Small intestine (tissue), 7 donors: Measurements from ENCODE around the gene CDKL2. TPM values are rescaled to one million over a fixed set of nuclear protein-coding genes. Genes with fewer than 3 reads are reported as not detected.

Experiments used
- DNase-seq, 2 donors: peaks; one replicate each; pipeline versions ENCODE4 v3.0.0 to v3.0.0-alpha.2; 2013
- FAIRE-seq: peaks from 2 replicates; lab custom pipeline; 2012; peaks lifted over from hg19 to GRCh38; lab: Jason Lieb, UNC
- H3K27ac ChIP-seq, 3 donors: one replicate each; pipeline ENCODE4 v1.5.1; 2013; ENCODE audit warnings: low read length in 2 of 3, mild to moderate bottlenecking in 2 of 3, control low read depth in 1 of 3, inconsistent platforms in 1 of 3, low read depth in 1 of 3, moderate library complexity in 1 of 3
- H3K27me3 ChIP-seq, 3 donors: one replicate each; pipeline ENCODE4 v1.6.1; 2013; ENCODE audit warnings: low read length in 3 of 3, inconsistent platforms in 1 of 3; ENCODE audit not compliant: control insufficient read depth in 3 of 3, insufficient read depth in 3 of 3
- H3K36me3 ChIP-seq, 3 donors: one replicate each; pipeline ENCODE4 v1.6.1; 2013; ENCODE audit warnings: low read length in 3 of 3, inconsistent platforms in 1 of 3, low read depth in 1 of 3, mild to moderate bottlenecking in 1 of 3, moderate library complexity in 1 of 3; ENCODE audit not compliant: control insufficient read depth in 3 of 3, insufficient read depth in 2 of 3
- H3K4me1 ChIP-seq, 3 donors: one replicate each; pipeline ENCODE4 v1.6.1; 2013; ENCODE audit warnings: low read length in 2 of 3, inconsistent platforms in 1 of 3, low read depth in 1 of 3, mild to moderate bottlenecking in 1 of 3, moderate library complexity in 1 of 3; ENCODE audit not compliant: control insufficient read depth in 3 of 3, insufficient read depth in 2 of 3
- H3K4me3 ChIP-seq, 3 donors: one replicate each; pipeline ENCODE4 v1.5.1; 2013; ENCODE audit warnings: low read length in 3 of 3, control low read depth in 1 of 3, inconsistent platforms in 1 of 3, low read depth in 1 of 3, mild to moderate bottlenecking in 1 of 3, moderate library complexity in 1 of 3
- H3K9me3 ChIP-seq, 2 donors: one replicate each; pipeline ENCODE4 v1.6.1; 2013; ENCODE audit warnings: low read depth in 1 of 2, low read length in 1 of 2; ENCODE audit not compliant: control insufficient read depth in 2 of 2, insufficient read depth in 1 of 2
- WGBS, 3 donors: extraction: QIAGEN DNeasy Blood & Tissue Kit; methylation state at CpG; one replicate each; pipeline ENCODE4 v1.1.7; 2013; 5-methylcytosine and 5-hydroxymethylcytosine counted together
- polyA plus RNA-seq, 4 donors: library from polyadenylated mRNA; stranded (reverse) in 3 of 4; unstranded in 1 of 4; fragments of 200-250 nt in 3 of 4; fragments of 120-200 nt in 1 of 4; gene quantifications; one replicate each; pipeline versions ENCODE4 v1.2.1 to v1.2.3, GENCODE V29; 2013
- donor health status: healthy with polysubstance abuse.
- donor health status: control.
- donor health status: control.
- donor health status: Bipolar disorder and iron deficiency.
- donor health status: healthy.

CDKL2 gene
- polyA plus RNA-seq, 4 donors: 0.33 to 1.0 TPM; not detected in 2

- WGBS, 3 donors: 93 to 100% (median 94%) methylated on average over 4 of the region's 4 CpGs
- Histone ChIP-seq H3K27me3 (no peaks in the 10 kb centered on the region), H3K4me1 (no peaks in the 10 kb centered on the region), H3K4me3 (no peak overlapping the region), H3K27ac (no peak overlapping the region), H3K9me3 (no peaks in the 10 kb centered on the region), H3K36me3 (no peaks in the 10 kb centered on the region)
- FAIRE-seq (no peak), DNase-seq (no peak)
These were observed 24.4 kb downstream of the CDKL2 start for GRCh38 chr4:75605928-75606327.

DNA sequence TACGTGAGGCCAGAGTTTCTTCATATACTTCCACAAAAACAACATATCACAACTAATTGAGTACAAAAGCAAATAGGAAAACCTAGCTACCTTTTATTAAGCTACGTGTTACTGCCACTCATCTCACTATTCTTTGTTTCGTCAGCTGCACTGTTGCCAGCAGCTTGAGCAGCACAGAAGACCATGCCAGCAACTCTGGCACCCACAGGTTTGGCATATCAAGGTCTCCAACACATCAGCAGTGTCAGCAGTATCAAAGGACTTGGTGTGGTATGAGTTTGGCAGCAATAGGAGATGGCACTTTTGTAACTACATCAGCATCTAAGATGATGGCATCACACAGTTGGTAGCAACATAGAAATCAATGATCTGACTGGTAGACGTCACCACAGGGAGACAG lies 30.7 kb downstream of the CDKL2 start:
- Histone ChIP-seq H3K4me3 (no peak overlapping the region), H3K27me3 (no peaks in the 10 kb centered on the region), H3K36me3 (no peaks in the 10 kb centered on the region), H3K27ac (no peak overlapping the region), H3K4me1 (no peaks in the 10 kb centered on the region), H3K9me3 (no peaks in the 10 kb centered on the region)
- FAIRE-seq: no peak
- no peak for DNase-seq
- WGBS, 3 donors: 94 to 95% (median 94%) methylated on average over 4 of the region's 4 CpGs

- no peaks in the 10 kb centered on the region for H3K27me3 ChIP-seq
- FAIRE-seq (no peak), DNase-seq (no peak)
- H3K27ac ChIP-seq: no peak overlapping the region
- no peaks in the 10 kb centered on the region for H3K36me3 ChIP-seq
- H3K4me1 ChIP-seq: no peaks in the 10 kb centered on the region
- no peak overlapping the region for H3K4me3 ChIP-seq
- 73 to 85% (median 78%) methylated on average over 3 of the region's 3 CpGs for WGBS, 3 donors
- H3K9me3 ChIP-seq: no peaks in the 10 kb centered on the region
These were observed 31.9 kb downstream of the CDKL2 start for GRCh38 chr4:75598390-75598789.

GRCh38 chr4:75596061-75596460 lies 34.3 kb downstream of the CDKL2 start:
- H3K36me3 ChIP-seq: no peaks in the 10 kb centered on the region
- H3K9me3 ChIP-seq: no peaks in the 10 kb centered on the region
- DNase-seq (no peak), FAIRE-seq (no peak)
- H3K27ac ChIP-seq: no peak overlapping the region
- 68 to 86% (median 77%) methylated on average over 3 of the region's 3 CpGs for WGBS, 3 donors
- no peaks in the 10 kb centered on the region for H3K4me1 ChIP-seq
- H3K4me3 ChIP-seq: no peak overlapping the region
- H3K27me3 ChIP-seq: no peaks in the 10 kb centered on the region

DNA sequence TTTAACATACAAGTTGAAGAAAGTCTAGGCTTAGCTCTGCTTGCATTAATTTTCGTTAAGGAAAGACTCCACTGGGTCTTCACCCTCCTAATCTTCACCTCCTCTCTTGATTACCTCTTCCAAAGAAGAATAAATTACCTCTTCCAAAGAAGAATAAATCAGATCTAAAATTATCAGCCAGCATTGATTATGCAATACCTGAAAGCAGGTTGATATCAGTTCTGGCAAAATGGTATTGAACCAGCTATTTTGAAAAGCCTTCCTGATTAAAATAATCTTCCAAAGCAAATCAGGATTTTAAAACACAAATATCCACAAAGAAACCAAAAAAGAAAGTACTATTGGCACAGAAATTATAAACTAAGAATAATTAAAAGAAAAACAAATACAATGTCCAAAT lies 36.9 kb downstream of the CDKL2 start:
- WGBS, 3 donors: 70 to 79% (median 72%) methylated on average over 1 of the region's 1 CpG
- FAIRE-seq (no peak), DNase-seq (no peak)
- H3K4me3 ChIP-seq: no peak overlapping the region
- no peak overlapping the region for H3K27ac ChIP-seq
- H3K27me3 ChIP-seq: no peaks in the 10 kb centered on the region
- H3K9me3 ChIP-seq: no peaks in the 10 kb centered on the region
- H3K36me3 ChIP-seq: no peaks in the 10 kb centered on the region
- no peaks in the 10 kb centered on the region for H3K4me1 ChIP-seq

DNA sequence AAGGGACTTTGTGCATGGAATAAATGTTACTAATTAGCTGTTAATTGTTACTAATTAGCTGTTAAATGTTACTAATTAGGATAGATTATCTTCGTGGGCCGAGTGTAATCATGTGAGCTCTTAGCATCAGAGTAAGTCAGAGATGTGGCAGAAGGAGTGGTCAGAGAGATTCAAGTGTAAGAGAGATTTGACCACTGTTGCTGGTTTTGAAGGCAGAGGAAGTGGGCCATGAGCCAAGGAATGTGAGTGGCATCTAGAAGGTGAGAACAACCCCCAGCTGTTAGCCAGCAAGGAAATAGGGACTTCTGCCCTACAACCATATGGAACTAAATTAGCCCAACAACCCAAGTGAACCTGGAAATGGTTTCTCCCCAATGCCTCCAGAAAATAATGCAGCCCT lies 46.3 kb downstream of the CDKL2 start:
- no peak overlapping the region for H3K27ac ChIP-seq
- peaks cover 0 to 3% of the 10 kb centered on the region in 2 donors for H3K9me3 ChIP-seq
- DNase-seq (no peak), FAIRE-seq (no peak)
- no peaks in the 10 kb centered on the region for H3K4me1 ChIP-seq
- 62 to 83% (median 65%) methylated on average over 2 of the region's 2 CpGs for WGBS, 3 donors
- H3K27me3 ChIP-seq: no peaks in the 10 kb centered on the region
- no peaks in the 10 kb centered on the region for H3K36me3 ChIP-seq
- H3K4me3 ChIP-seq: no peak overlapping the region

GRCh38 chr4:75567725-75568124 lies 62.6 kb downstream of the CDKL2 start:
- Histone ChIP-seq H3K27ac (no peak overlapping the region), H3K4me1 (no peaks in the 10 kb centered on the region), H3K27me3 (no peaks in the 10 kb centered on the region), H3K4me3 (no peak overlapping the region), H3K9me3 (no peaks in the 10 kb centered on the region), H3K36me3 (no peaks in the 10 kb centered on the region)
- no peak for FAIRE-seq
- WGBS, 3 donors: 73 to 91% (median 81%) methylated on average over 2 of the region's 2 CpGs
- no peak for DNase-seq

- Histone ChIP-seq H3K4me1 (no peaks in the 10 kb centered on the region), H3K36me3 (no peaks in the 10 kb centered on the region), H3K4me3 (no peak overlapping the region), H3K27ac (no peak overlapping the region), H3K9me3 (no peaks in the 10 kb centered on the region), H3K27me3 (no peaks in the 10 kb centered on the region)
- FAIRE-seq (no peak), DNase-seq (no peak)
- WGBS, 3 donors: 81 to 91% (median 85%) methylated on average over 1 of the region's 1 CpG
These were observed 63.4 kb downstream of the CDKL2 start for GRCh38 chr4:75566911-75567310.

DNA sequence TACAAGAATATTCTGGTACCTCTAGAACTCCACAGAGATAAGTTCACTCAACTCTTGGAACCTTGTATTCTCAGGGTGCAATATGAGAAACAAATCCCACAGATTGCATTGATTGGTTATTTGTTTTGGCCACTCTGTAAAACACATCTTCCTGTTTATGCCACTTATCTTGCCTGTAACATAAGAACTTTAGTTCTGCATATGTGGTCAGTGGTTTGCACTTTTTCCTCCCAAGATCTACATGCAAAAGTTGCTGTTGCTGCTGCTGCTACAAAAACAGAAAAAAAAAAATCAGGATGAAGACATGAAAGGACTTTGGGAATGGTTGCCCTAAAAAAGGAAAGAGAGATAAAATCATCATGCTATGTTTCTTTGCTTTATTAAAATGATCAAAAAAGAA lies 64.8 kb downstream of the CDKL2 start:
- H3K27ac ChIP-seq: no peak overlapping the region
- H3K27me3 ChIP-seq: no peaks in the 10 kb centered on the region
- H3K4me1 ChIP-seq: no peaks in the 10 kb centered on the region
- no peak overlapping the region for H3K4me3 ChIP-seq
- FAIRE-seq: no peak
- no peaks in the 10 kb centered on the region for H3K9me3 ChIP-seq
- H3K36me3 ChIP-seq: no peaks in the 10 kb centered on the region
- no peak for DNase-seq
